Natural killer cell (primary cell): ENCODE measurements around the gene GAB4. TPM values are rescaled to one million over a fixed set of nuclear protein-coding genes. Genes with fewer than 3 reads are reported as not detected.

Experiments used
- ATAC-seq, 3 donors: fragments of 150-1000 bp in 2 of 3; fragments of 200-7000 bp in 1 of 3; cut with Tn5 transposase; 1 replicate in 1 of 3; 2 replicates in 2 of 3; pipeline ENCODE4 v1.10.0; 2021; ENCODE audit warnings: mild to moderate bottlenecking in 2 of 3, moderate library complexity in 2 of 3
- DNase-seq, 2 donors: peaks; one replicate each; pipeline versions ENCODE4 v3.0.0 to v3.0.0-alpha.2; 2013 to 2021; ENCODE audit warnings: mixed read lengths in 1 of 2
- H3K27ac ChIP-seq: one replicate; pipeline ENCODE4 v1.5.1; 2013; ENCODE audit warnings: mild to moderate bottlenecking, low read length
- H3K27me3 ChIP-seq: one replicate; pipeline ENCODE4 v1.6.1; 2013; ENCODE audit warnings: low read length; ENCODE audit not compliant: control insufficient read depth, insufficient read depth
- H3K36me3 ChIP-seq: one replicate; pipeline ENCODE4 v1.6.1; 2013; ENCODE audit warnings: low read length; ENCODE audit not compliant: control insufficient read depth, insufficient read depth
- H3K4me1 ChIP-seq: one replicate; pipeline ENCODE4 v1.6.1; 2013; ENCODE audit warnings: low read length; ENCODE audit not compliant: control insufficient read depth, insufficient read depth
- H3K4me3 ChIP-seq: one replicate; pipeline ENCODE4 v1.5.1; 2013; ENCODE audit warnings: low read length
- H3K9me3 ChIP-seq: one replicate; pipeline ENCODE4 v1.6.1; 2013; ENCODE audit warnings: low read length; ENCODE audit not compliant: control insufficient read depth, insufficient read depth
- H3K27ac Mint-ChIP-seq, 2 donors: one replicate each; pipeline ENCODE4 v1.8.0; 2022; ENCODE audit warnings: mild to moderate bottlenecking in 2 of 2, mixed read lengths in 2 of 2, moderate library complexity in 1 of 2
- H3K27me3 Mint-ChIP-seq, 2 donors: one replicate each; pipeline ENCODE4 v1.8.0; 2022; ENCODE audit warnings: low read depth in 2 of 2, mixed read lengths in 2 of 2
- H3K36me3 Mint-ChIP-seq: one replicate; pipeline ENCODE4 v1.8.0; 2022; ENCODE audit warnings: mixed read lengths
- H3K4me1 Mint-ChIP-seq, 2 donors: one replicate each; pipeline ENCODE4 v1.8.0; 2022; ENCODE audit warnings: mixed read lengths in 2 of 2
- H3K4me3 Mint-ChIP-seq: one replicate; pipeline ENCODE4 v1.8.0; 2022; ENCODE audit warnings: mild to moderate bottlenecking, moderate library complexity, mixed read lengths
- H3K9me3 Mint-ChIP-seq, 2 donors: one replicate each; pipeline ENCODE4 v1.8.0; 2022; ENCODE audit warnings: mixed read lengths in 2 of 2
- CTCF ChIP-seq: fragments of 200-600 bp; IDR thresholded peaks from one replicate; pipeline ENCODE4 v1.8.0; 2022; ENCODE audit warnings: antibody characterized with exemption
- WGBS: methylation state at CpG from one replicate; pipeline ENCODE4 v1.1.7; 2013; ENCODE audit warnings: missing lambda C conversion rate; ENCODE audit not compliant: insufficient coverage; 5-methylcytosine and 5-hydroxymethylcytosine counted together
- intact Hi-C: fragments of 100-400 bp; cut with micrococcal nuclease; formaldehyde crosslinking; loops from one replicate; pipeline ENCODE4 v1.14.2; 2022
- total RNA-seq, 4 donors: library from RNA; stranded (reverse); fragments of 120-200 nt in 1 of 4; gene quantifications; one replicate each; pipeline versions ENCODE4 v1.2.3 to v1.2.4, GENCODE V29; 2013 to 2022

GAB4 gene
- total RNA-seq, 3 donors from 2014 or later (not counting 1 experiment from before 2014, with no cell fraction given): 0.57 to 4.6 (median 2.7) TPM

GRCh38 chr22:16936625-16937024 is 71.4 kb downstream of the GAB4 start:
- H3K27ac ChIP-seq: no peak overlapping the region
- no peaks in the 10 kb centered on the region for H3K4me1 ChIP-seq
- Mint-ChIP-seq H3K36me3 (no peaks in the 10 kb centered on the region), H3K9me3 (no peaks in the 10 kb centered on the region), H3K27me3 (peaks cover 6 to 10% of the 10 kb centered on the region in 2 donors), H3K27ac (no peak overlapping the region), H3K4me3 (no peak overlapping the region), H3K4me1 (peaks cover 0 to 7% of the 10 kb centered on the region in 2 donors)
- H3K27me3 ChIP-seq: no peaks in the 10 kb centered on the region
- ATAC-seq: no peak
- TF ChIP-seq CTCF: no peak
- H3K36me3 ChIP-seq: no peaks in the 10 kb centered on the region
- 93% methylated on average over 5 of the region's 5 CpGs for WGBS
- intact Hi-C loops: no loop called here
- no peak for DNase-seq
- no peaks in the 10 kb centered on the region for H3K9me3 ChIP-seq
- no peak overlapping the region for H3K4me3 ChIP-seq

GRCh38 chr22:16935209-16935608 is 72.8 kb downstream of the GAB4 start:
- TF ChIP-seq CTCF: no peak
- WGBS: 80% methylated on average over 2 of the region's 4 CpGs
- intact Hi-C loops: no loop called here
- no peak overlapping the region for H3K4me3 ChIP-seq
- Mint-ChIP-seq H3K4me3 (no peak overlapping the region), H3K4me1 (peaks cover 0 to 7% of the 10 kb centered on the region in 2 donors), H3K36me3 (no peaks in the 10 kb centered on the region), H3K27me3 (peaks cover 12 to 20% of the 10 kb centered on the region in 2 donors), H3K27ac (no peak overlapping the region), H3K9me3 (no peaks in the 10 kb centered on the region)
- H3K27me3 ChIP-seq: no peaks in the 10 kb centered on the region
- DNase-seq (no peak), ATAC-seq (peak in 1 of 3 donors; percentile 39)
- H3K27ac ChIP-seq: no peak overlapping the region
- H3K4me1 ChIP-seq: no peaks in the 10 kb centered on the region
- H3K9me3 ChIP-seq: no peaks in the 10 kb centered on the region
- H3K36me3 ChIP-seq: no peaks in the 10 kb centered on the region

- Mint-ChIP-seq H3K27me3 (peaks cover 16 to 25% of the 10 kb centered on the region in 2 donors), H3K4me1 (peaks cover 0 to 7% of the 10 kb centered on the region in 2 donors), H3K36me3 (no peaks in the 10 kb centered on the region), H3K4me3 (no peak overlapping the region), H3K9me3 (no peaks in the 10 kb centered on the region), H3K27ac (no peak overlapping the region)
- 76% methylated on average over 7 of the region's 7 CpGs for WGBS
- H3K27me3 ChIP-seq: no peaks in the 10 kb centered on the region
- no peak for TF ChIP-seq CTCF
- H3K4me1 ChIP-seq: no peaks in the 10 kb centered on the region
- H3K36me3 ChIP-seq: no peaks in the 10 kb centered on the region
- DNase-seq: no peak
- H3K9me3 ChIP-seq: no peaks in the 10 kb centered on the region
- intact Hi-C loops: no loop called here
- no peak for ATAC-seq
- H3K27ac ChIP-seq: no peak overlapping the region
- H3K4me3 ChIP-seq: no peak overlapping the region
These were observed 74.4 kb downstream of the GAB4 start for GRCh38 chr22:16933291-16934282.
